GM12865 (cell line): ENCODE data around the gene ADH6.

ENCODE experiments used
- DNase-seq: peaks from one replicate; pipeline ENCODE4 v3.0.0; 2010; ENCODE audit warnings: low read depth
- H3K4me3 ChIP-seq: 2 replicates; pipeline ENCODE4 v1.5.1; 2011; ENCODE audit warnings: mild to moderate bottlenecking, low read depth, low read length, control low read depth
- TF ChIP-seq, protein P1 (sequence below): IDR thresholded peaks from 2 replicates; pipeline ENCODE4 v1.5.1; 2011; ENCODE audit warnings: low read length, control low read depth, low read depth, inconsistent platforms; ENCODE audit not compliant: insufficient read depth; ENCODE audit errors: missing control alignments

ADH6 gene

DNA sequence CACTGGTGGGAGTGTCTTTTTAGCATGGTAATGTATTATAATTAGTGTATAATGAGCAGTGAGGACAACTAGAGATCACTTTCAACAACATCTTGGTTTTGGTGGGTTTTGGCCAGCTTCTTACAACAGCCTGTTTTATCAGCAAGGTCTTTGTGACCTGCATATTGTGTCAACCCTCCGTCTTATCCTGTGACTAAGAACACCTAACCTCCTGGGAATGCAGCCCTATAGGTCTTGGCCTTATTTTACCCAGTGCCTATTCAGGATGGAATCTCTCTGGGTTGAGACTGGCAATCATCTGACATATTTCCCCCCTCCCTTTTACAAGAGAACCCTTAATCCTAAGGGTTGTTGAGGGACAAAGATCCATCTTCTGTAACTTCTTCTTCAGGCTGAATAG, 53.1 kb downstream of the ADH6 start:
- DNase-seq, result no peak

DNA sequence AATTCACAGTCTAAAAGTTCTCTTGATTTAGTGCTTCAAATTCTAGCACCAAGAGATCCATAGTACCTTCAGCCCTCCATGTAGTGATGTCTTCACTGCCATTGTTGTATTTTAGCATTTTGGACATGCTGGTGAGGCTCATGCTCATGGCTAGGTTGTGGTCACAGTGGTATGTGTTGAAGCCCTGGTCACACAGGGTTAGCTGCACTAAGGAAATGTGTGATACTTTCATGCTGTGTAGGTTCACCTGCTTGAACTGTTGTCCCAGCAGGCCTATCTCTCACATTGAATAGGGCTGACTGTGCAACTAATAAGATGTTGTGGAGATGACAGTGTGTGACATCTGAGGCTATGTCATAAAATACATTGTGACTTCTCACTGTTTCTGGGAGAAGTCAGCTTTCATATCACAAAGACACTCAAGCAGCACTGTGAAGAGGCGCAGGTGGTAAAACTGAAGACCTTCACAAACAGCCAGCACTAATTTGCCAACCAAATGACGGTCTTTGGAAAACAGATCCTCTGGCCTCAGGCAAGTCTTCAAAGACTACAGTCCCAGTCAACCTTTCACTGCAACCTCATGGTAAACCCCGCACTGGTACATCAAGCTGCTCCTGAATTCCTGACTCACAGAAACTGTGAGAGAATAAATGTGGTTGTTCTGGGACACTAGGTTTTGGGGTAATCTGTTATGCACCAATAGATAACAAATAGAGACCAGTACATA, 57.5 kb downstream of the ADH6 start:
- H3K4me3 ChIP-seq, result no peak overlapping the region
- no peak for DNase-seq
- TF ChIP-seq, protein P1, sequence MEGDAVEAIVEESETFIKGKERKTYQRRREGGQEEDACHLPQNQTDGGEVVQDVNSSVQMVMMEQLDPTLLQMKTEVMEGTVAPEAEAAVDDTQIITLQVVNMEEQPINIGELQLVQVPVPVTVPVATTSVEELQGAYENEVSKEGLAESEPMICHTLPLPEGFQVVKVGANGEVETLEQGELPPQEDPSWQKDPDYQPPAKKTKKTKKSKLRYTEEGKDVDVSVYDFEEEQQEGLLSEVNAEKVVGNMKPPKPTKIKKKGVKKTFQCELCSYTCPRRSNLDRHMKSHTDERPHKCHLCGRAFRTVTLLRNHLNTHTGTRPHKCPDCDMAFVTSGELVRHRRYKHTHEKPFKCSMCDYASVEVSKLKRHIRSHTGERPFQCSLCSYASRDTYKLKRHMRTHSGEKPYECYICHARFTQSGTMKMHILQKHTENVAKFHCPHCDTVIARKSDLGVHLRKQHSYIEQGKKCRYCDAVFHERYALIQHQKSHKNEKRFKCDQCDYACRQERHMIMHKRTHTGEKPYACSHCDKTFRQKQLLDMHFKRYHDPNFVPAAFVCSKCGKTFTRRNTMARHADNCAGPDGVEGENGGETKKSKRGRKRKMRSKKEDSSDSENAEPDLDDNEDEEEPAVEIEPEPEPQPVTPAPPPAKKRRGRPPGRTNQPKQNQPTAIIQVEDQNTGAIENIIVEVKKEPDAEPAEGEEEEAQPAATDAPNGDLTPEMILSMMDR, result no peak

More for the DNA sequence above, 53.1 kb downstream of the ADH6 start:
- no peak overlapping the region for H3K4me3 ChIP-seq
- TF ChIP-seq, protein P1, result no peak

DNA sequence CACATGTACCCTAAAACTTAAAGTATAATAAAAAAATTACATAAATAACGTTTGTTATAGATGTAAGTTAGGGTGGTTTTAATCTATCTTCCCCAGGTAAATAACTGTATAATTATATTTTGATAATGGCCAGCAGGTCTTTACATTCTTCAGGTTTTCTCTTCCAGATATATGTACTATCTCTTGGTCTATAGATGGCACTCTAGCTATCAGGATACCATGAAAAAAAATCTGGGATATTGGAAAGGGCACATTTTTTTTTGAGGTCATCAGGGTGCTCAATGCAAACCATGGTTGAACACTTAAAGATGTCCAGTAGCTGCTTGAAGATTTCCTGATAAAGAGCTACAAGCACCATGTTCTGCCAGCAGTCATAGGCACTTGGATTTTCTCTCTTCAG, 59.3 kb downstream of the ADH6 start:
- TF ChIP-seq, protein P1, result no peak
- no peak overlapping the region for H3K4me3 ChIP-seq
- DNase-seq, result no peak

DNA sequence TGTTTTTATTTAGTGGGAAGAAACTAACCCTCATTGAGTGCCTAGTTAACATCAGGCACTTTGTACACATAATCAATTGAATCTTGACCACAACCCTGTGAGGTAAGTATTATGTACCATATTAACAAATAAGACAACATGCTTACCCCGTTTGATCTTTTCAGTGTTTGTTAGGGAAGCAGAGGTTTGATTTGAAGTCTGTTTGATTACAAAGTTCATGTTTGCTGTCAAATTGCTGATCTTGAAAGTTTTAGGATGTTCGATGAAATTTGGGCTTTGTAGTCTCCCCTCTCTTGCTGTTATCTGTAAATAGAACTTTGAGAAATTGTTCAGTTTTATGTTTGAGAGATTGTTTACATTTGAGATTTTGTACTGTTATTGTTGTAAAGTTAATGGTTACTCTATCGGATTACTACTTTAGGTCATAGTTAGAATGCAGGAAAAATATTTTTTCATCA, 61.5 kb downstream of the ADH6 start:
- TF ChIP-seq, protein P1, result no peak
- DNase-seq, result no peak
- H3K4me3 ChIP-seq, result no peak overlapping the region

DNA sequence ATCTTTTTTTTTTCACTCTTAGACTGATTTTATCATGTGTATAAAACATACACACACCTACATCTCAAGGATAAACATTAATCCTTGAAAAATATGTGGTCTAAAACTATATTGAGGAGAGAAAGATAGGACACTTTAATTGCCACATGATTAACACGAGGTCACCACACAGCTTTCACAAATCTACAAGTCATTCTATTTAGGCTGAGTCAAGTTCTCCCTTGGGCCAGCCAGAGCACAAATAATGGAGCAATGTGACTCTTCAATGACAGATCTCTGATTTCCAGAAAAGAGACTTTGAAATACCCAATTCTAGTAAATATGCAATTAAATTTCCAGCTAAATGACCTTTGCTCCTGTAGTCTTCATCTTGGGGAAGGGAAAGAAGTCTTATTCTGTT, 62.1 kb downstream of the ADH6 start:
- TF ChIP-seq, protein P1, result no peak
- DNase-seq, result no peak
- H3K4me3 ChIP-seq, result no peak overlapping the region

DNA sequence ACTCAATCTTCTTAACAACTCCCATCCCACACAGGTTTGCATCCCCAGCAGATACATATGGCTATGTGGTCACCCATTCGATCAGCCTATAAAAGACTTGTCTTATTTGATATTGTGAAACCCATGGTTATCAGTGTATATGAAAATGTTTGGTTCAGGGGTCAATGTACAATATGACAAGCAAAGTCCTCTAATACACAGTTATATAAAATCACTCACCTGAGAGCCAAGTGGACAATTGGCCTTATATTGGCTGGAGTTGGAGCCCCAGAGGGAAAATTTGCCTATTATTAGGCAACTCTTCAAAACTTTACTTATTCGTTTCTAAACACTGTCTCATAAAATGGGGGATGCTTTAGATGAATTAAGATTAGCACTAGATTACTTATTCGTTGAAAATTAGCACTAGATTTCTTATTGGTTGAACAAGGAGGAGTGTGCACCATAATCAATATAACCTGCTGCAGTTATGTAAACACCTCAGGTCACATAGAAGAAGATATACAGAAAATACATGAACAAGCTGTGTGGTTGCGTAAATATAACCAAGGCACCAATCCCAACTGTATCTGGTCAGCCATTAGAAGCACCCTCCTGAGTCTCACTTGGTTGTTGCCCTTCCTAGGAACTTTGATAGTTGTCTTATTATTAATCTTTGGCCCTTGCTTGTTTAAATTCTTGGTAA, 64.2 kb downstream of the ADH6 start:
- TF ChIP-seq, protein P1, result no peak
- no peak for DNase-seq
- no peak overlapping the region for H3K4me3 ChIP-seq
